HG03064 (cell line): ENCODE results near the gene MAP3K2.

Experiments used
- ATAC-seq: cut with Tn5 transposase; IDR thresholded peaks from one replicate; pipeline ENCODE4 v1.9.1; 2021; ENCODE audit warnings: low read depth; ENCODE audit not compliant: unreplicated experiment

MAP3K2 gene

DNA sequence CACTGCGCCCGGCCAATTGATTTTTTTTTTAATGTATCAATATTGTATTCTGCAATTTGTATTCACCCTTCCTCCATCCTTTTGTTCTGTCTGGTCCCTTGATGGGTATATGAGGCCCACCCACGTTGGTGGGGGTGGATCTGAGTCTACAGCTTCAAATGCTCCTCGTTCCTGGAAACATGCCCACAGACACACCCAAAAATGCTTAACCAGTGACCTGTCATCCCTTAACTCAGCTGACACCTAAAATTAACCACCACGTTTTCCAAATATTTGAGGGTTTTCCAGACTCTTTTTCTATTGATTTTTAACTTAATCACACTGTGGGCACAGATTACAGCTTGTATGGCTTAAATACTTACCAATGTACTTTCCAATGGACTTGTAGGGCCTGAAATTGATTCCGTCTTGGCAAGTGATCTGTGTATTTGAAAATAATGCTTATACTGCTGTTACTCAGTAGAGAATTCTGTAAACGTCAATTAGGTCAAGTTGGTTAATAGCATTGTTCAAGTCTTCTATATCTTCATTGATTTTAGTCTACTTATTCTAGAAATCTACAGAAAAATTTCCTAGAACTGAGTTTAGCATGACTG is 133.3 kb downstream of the MAP3K2 start:
- no peak for ATAC-seq
